Glomerular visceral epithelial cell (primary cell): Measurements from ENCODE around the gene PROSER2.

Experiments used
- DNase-seq: peaks from one replicate; pipeline ENCODE4 v3.0.0-alpha.2; 2016; ENCODE audit errors: extremely low spot score

Gene PROSER2

GRCh38 chr10:11869219-11869618, 46.1 kb downstream of the PROSER2 start:
- DNase-seq: no peak

- DNase-seq: no peak
Observed at GRCh38 chr10:11869743-11870460, 46.7 kb downstream of the PROSER2 start.

GRCh38 chr10:11870461-11870780, 47.3 kb downstream of the PROSER2 start:
- no peak for DNase-seq

GRCh38 chr10:11870900-11871400, 47.8 kb downstream of the PROSER2 start:
- no peak for DNase-seq

DNA sequence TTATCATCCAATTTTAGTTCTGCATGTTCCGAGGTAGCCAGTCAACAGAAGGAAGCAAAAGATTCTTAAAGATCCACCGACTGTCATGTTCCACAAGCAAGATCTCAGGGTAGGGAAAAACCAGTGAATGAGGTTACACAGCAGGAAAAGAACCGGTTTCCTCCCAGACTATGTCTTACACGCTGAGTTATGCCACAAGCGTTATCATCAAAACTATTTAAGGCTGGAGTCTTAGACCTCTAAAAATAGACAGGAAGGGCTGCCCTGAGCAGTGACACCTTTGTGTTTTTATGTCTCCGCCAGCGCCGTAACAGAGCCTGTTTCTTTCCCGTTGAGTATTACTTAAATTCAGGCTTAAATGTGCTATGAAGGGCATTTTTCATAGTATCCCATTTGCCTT, 48.3 kb downstream of the PROSER2 start:
- DNase-seq: no peak

DNA sequence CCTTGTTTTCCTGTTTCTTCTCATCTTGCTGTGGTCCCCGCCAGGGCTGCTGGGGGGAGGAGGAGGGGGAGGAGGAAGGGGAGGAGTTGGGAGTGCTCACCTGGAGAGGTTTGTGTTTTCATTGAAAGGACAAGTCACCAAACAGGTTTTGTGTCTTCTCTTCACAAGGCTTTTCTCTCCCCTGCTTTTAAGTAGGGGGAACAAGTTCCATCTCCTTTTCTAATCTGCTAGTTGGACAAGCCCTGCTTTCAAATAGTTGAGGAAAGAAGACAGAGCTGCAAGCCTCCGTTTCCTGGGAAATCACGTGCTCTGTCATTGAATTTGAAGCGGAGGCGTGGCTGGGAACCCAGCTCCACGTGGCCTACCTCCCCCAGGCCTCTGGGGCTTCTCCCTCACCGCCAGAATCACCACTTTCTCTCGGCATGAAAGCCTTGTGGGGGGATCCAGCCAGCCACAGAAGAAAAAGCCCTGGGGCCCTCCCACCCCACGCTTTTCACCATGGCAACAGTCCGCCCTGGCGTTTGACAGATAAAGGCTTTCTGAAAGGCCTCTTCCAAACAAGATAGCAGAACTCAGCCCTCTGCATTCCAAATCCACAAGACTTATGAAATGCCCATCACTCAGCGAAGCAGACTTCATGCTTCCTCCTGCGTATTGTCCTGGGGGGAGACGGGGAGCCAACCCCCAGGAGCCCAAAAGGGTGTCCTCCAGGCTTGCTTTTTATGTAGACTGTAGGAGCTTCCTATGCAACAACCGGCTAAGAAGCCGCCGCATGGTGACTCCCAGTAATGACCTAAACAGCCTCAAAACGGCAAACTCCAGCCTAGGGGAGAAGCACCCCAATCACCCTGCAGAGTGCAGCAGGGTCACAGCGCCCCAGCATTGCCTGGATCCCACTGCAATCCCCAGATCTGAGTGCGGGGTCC, 51.7 kb downstream of the PROSER2 start:
- peak; percentile 47 for DNase-seq

DNA sequence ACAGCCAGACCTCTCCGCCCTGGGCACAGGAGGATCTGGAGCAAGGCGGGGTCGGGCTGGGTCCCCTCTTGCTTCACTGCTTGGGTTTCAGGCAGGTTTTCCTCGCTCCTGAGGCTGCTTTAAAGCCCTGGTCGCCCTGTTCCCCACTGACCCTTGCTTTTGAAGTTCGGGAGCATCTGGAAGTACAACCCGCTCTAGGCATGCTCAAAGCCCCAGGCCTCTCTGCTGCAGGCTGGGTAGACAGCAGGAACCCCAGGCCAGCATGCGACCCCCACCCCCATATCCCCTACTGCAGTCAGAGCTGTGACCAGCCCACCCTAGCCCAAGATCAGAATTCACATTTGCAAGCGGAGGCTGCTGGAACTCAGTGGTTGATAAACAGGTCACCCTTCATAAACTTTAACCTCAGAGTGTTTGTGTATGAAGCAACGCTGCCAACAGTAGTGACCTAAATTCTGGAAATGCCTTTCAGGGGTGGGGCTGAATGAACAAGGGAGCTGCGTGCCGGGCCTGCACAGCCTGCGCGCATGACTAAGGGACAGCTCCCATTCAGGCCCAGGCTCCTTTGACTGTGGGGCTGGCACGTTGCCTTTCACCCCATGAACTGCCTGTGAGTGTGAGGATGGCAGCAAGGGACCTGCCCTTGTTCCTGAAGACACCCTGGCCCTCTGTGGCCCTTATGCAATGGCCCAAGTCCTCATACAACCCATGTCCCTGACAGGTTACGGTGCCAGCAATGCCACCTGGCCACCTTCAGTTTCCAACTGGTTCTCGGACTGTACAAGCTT, 52.5 kb downstream of the PROSER2 start:
- DNase-seq: peak; percentile 94

DNA sequence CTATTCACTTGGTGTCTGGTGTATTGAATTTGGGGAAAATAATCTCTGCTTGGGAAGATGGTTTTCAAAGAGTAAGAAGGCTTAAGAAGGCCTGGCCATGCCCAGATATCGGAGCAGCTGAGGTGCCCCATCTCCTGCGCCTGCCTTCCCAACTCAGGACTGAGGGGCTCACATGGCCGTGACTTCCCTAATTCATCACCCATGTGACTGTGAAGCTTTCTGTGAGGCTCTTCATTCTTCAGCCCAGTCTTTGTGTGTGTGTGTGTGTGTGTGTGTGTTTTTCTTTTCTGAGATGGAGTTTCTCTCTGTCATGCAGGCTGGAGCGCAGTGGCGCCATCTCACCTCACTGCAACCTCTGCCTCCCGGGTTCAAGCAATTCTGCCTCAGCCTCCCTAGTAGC, 53.2 kb downstream of the PROSER2 start:
- DNase-seq: no peak

- DNase-seq: no peak
Observed at GRCh38 chr10:11876805-11877590, 53.8 kb downstream of the PROSER2 start.

- no peak for DNase-seq
Observed at GRCh38 chr10:11877591-11877905, 54.4 kb downstream of the PROSER2 start.

- no peak for DNase-seq
Observed at GRCh38 chr10:11878776-11879175, 55.6 kb downstream of the PROSER2 start.

DNA sequence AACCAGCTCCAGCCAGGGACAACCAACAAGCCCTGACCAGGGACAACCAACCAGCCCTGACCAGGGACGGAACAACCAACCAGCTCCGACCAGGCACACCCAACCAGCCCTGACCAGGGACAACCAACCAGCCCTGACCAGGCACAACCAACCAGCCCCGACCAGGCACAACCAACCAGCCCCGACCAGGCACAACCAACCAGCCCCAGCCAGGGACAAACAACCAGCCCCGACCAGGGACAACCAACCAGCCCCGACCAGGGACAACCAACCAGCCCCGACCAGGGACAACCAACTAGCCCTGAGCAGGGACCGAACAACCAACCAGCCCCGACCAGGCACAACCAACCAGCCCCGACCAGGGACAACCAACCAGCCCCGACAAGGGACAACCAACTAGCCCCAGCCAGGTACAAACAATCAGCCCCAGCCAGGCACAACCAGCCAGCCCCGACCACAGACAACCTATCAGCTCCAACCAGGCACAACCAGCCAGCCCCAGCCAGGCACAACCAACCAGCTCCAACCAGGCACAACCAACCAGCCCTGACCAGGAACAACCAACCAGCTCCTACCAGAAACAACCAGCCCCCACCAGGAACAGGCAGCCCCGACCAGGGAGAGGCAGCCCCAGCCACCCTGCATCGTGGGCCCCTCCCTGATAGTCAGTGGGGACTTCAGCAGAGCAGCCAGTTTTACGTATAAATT, 56.4 kb downstream of the PROSER2 start:
- no peak for DNase-seq

DNA sequence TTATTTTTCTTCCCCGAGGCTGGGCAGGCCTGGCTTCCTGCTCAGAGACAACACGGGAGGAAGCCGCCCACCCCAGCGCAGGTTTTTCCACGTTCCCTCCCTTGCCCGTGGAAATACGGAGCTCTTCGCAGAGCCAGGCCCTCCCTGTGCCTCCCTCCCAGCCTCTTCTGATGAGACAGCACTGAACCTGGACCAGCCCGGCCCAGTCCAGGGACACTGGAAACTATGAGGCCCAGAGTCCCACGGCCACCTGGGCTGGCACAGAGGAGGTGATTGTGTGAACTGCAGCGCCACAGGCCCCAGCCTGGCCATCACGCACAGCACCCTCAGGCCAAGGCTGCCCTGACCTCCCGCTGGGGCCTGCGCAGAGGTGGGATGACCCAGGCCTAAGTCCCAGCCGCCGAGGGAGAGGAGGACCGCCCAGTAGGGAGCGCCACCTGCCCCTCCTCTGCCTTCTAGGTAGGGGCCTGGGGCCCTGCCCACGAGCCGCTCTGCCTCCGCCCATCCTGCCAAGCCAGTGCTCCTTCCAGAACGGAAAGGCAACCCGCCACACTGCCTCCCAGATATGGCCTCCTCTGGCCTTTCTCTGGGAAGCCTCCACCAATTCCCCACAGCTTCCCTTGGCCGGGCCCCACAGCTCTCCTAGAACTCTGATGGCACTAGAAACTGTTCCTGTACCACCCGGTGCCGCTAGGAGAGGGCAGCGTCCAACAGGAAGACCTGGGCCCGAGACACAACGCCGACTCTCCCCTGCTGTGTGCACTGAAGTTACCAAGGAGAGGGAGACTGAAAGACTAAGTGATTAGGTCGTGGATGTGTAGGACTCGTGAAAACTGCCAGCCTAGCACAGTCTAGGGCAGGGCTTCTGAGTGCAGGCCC, 57.2 kb downstream of the PROSER2 start:
- peak; percentile 45 for DNase-seq

DNA sequence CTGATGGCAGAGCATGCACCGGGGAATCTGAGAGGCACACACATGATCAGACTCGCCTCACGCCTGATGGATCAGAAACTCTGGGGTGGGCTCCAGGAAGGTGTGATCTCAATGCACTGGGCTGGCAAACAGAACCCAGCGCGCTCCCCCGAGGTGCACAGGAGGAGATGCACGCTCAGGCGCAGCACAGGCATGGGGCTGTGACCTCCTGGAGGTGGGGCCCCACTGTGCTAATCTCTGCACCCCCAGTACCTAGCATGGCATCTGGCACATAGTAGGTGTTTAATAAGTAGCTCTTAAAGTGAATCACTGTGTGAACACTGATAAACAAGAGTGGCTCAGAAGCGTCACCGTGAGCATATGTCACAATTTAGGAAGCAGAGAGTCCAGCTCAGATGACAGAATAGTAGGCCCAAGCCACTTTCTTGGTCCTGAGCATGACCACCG, 57.9 kb downstream of the PROSER2 start:
- DNase-seq: no peak

DNA sequence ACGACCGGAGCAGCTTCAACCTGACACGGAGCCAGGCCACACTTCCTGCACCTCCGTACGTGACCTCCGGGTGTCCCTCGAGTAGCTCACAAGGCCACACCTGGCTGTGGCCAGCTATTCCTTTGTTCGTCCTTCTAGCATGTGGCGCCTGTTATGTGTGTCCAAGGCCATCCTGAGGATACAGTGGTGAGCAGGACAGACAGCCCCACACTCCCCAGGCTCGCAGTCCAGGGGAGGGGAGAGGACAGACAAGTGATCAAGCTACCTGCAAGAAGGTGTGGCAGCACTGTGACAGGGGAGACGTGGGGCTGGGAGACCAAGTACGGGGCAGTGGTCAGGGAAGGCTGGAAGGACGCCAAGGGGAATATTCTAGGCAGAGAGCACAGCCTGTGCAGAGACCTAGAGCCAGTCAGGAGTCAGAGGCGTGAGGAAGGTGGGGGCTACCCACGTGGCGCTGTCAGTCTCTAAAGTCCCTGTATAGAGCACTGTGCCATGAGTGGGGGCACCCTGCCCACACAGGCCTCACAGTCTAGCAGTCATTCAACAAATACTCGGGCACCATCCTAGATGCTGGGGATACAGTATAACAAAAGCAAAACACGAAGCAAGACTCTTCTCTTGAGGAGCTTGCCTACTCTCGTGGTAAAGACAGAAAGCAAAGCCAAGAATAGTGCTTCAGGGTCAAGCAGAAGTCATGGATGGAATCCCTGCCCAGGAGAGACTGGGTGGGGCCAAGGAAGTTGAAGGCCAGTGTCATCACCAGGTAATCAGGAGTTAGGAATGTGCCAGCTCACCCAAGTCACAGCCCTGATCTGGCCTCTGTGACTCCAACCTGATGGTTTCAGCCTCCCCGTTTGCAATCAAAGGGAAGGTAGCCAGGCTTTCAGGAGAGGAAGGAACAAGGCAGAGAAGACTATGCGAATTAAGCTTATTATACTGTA, 58.6 kb downstream of the PROSER2 start:
- DNase-seq: peak; percentile 82

DNA sequence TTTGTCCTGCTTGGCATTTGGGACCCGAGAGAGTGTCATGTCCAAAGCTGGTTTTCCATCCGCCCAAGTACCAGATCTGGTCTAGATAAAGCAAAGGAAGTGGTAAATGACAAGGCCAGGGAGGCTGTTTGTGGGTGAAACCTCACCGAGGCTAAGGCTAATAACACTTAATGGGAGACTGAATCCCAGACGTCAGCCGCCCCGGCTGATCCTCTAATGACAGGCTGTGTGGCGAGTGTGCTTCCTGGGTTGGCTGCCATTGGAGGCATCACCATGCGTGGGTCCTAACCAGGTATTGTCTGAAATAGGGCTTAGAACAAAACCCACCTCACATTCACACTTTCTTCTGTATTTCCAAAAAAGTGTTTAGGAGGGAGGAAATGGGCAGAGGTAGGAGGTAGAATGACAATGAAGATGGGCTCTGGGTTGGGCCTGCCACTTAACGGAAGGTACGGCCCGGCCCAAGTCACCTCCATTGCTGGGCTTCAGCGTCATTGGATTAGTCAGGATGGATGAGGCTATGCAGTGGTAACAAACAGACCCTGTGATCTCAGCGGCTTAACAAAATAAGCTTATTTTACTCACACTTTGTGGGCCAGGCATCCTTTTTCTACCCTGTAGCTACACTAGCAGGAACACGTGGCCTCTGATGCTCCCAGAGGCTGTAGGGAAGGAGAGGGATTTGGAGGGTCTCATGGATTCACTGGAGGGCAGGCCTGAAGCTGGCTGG, 59.7 kb downstream of the PROSER2 start:
- DNase-seq: peak; percentile 38

DNA sequence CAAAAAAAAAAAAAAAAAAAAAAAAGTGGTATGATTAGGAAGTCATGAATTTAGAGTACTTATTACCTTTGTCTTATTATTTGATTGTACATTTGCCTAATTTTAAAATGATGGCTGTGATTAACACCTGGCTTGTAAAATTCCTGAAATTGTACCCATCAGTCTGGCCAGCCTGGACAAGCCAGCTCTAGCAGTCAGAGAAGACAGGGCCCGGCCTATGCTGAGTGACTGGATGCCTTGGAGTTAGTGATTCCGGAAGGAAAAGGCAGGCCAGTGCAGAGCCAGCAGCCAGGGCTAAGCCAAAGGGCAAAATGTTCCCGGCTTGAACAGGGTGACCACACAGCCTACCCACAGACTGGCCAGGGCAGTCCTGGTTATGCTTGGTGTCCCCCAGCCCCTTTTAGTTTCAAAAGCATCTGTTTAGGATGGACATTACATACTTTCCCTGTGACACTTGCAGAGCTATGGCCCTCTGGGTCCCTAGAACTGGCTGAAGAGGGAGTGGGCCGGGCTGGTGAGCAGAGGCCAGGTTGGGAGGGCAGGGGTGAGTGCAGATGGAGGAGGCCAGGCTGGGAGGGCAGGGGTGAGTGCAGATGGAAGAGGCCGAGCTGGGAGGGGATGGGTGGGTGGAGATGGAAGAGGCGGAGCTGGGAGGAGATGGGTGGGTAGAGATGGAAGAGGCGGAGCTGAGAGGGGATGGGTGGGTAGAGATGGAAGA, 61.7 kb downstream of the PROSER2 start:
- no peak for DNase-seq
